Panc1 (cell line): ENCODE measurements around the gene NUP93. TPM values are rescaled to one million over a fixed set of nuclear protein-coding genes. Genes with fewer than 3 reads are reported as not detected.

ENCODE experiments used
- ATAC-seq: fragments of 200-7000 bp; cut with Tn5 transposase; 2 replicates; pipeline ENCODE4 v1.9.1; 2020; ENCODE audit warnings: mild to moderate bottlenecking, moderate library complexity
- BruUV-seq: library from RNA; stranded (reverse); fragments of 400-500 nt; replicated peaks from 2 replicates; lab custom pipeline; 2021; lab: Mats Ljungman, UMichigan
- CTCF ChIA-PET: fragments of 300-600 bp; sonication (Branson Sonifier 250); formaldehyde crosslinking; loops from one replicate; lab custom pipeline; 2022; ENCODE audit warnings: antibody characterized with exemption; lab: Charles Lee
- POLR2A ChIA-PET: fragments of 300-600 bp; sonication (Branson Sonifier 250); formaldehyde crosslinking; loops from one replicate; lab custom pipeline; 2022; ENCODE audit warnings: antibody characterized with exemption; lab: Charles Lee
- DNase-seq: peaks from one replicate; pipeline ENCODE4 v3.0.0-alpha.2; 2010; ENCODE audit warnings: low read depth, low spot score
- H3K27ac ChIP-seq: 2 replicates; pipeline ENCODE4 v1.5.1; 2011; ENCODE audit warnings: mild to moderate bottlenecking, low read length, inconsistent platforms
- H3K27me3 ChIP-seq: fragments of 200-500 bp; sonication (Bioruptor generic); 2 replicates; pipeline ENCODE4 v1.6.0; 2014; ENCODE audit warnings: low read length, inconsistent platforms; ENCODE audit not compliant: control insufficient read depth, insufficient read depth
- H3K36me3 ChIP-seq: fragments of 200-500 bp; sonication (Bioruptor generic); 2 replicates; pipeline ENCODE4 v1.5.1; 2014; ENCODE audit warnings: inconsistent platforms, mild to moderate bottlenecking, low read length, moderate library complexity; ENCODE audit not compliant: control insufficient read depth, insufficient read depth
- H3K4me1 ChIP-seq: 2 replicates; pipeline ENCODE4 v1.5.1; 2011; ENCODE audit warnings: inconsistent platforms, mild to moderate bottlenecking, low read length, moderate library complexity; ENCODE audit not compliant: control insufficient read depth, insufficient read depth
- H3K4me3 ChIP-seq, 2 experiments: 2 replicates each; pipeline ENCODE4 v1.5.1; 2011 to 2012; ENCODE audit warnings: low read depth in 2 of 2, low read length in 2 of 2, mild to moderate bottlenecking in 2 of 2, inconsistent platforms in 1 of 2, moderate library complexity in 1 of 2
- H3K9me3 ChIP-seq: fragments of 200-500 bp; sonication (Bioruptor generic); 2 replicates; pipeline ENCODE4 v1.5.1; 2014; ENCODE audit warnings: low read depth, mild to moderate bottlenecking, inconsistent platforms, low read length, moderate library complexity; ENCODE audit not compliant: control insufficient read depth, insufficient read depth
- CTCF ChIP-seq: fragments of 450-650 bp; IDR thresholded peaks from 2 replicates; pipeline ENCODE4 v1.5.1; 2017; ENCODE audit warnings: mild to moderate bottlenecking
- POLR2AphosphoS5 ChIP-seq: IDR thresholded peaks from 2 replicates; pipeline ENCODE4 v1.6.1; 2012; ENCODE audit warnings: mild to moderate bottlenecking, low read depth, low read length, moderate library complexity
- SIN3A ChIP-seq: IDR thresholded peaks from 2 replicates; pipeline ENCODE4 v1.6.1; 2012; ENCODE audit warnings: low read depth, mild to moderate bottlenecking, low read length, moderate library complexity, borderline replicate concordance; ENCODE audit not compliant: insufficient read depth
- TCF7L2 ChIP-seq: IDR thresholded peaks from 2 replicates; pipeline ENCODE4 v1.6.1; 2011; ENCODE audit warnings: mild to moderate bottlenecking, low read depth, low read length, inconsistent platforms
- in situ Hi-C: cut with HindIII; loops from 2 replicates; pipeline ENCODE4 v1.10.0; 2016; ENCODE audit warnings: low sequenced_read_pairs, low pct_unique_long_range_greater_than_20kb
- intact Hi-C: fragments of 100-400 bp; cut with micrococcal nuclease; formaldehyde crosslinking; loops from one replicate; pipeline ENCODE4 v1.10.0; 2022; ENCODE audit not compliant: unreplicated experiment
- total RNA-seq: library from RNA; stranded (reverse); gene quantifications from one replicate; pipeline ENCODE4 v1.2.1, GENCODE V29; 2021; ENCODE audit not compliant: unreplicated experiment
- TF ChIP-seq, protein P1 (sequence below), 2 experiments: IDR thresholded peaks; 2 replicates each; pipeline ENCODE4 v1.6.1; 2011 to 2012; ENCODE audit warnings: low read depth in 2 of 2, control low read depth in 1 of 2, low read length in 1 of 2, mild to moderate bottlenecking in 1 of 2, moderate library complexity in 1 of 2; ENCODE audit not compliant: insufficient read depth in 1 of 2

The NUP93 gene
- total RNA-seq, 1 experiment from 2014 or later: 88.5 TPM

- intact Hi-C loops (no loop called here), in situ Hi-C loops (no loop called here)
- peaks cover 9% of the 10 kb centered on the region for H3K4me1 ChIP-seq
- H3K27ac ChIP-seq: no peak overlapping the region
- ChIA-PET CTCF (no interaction called here), POLR2A (no interaction called here)
- no TSS peak for BruUV-seq
- no peaks in the 10 kb centered on the region for H3K27me3 ChIP-seq
- ATAC-seq (no peak), DNase-seq (no peak)
- no peak overlapping the region for H3K4me3 ChIP-seq
- no peaks in the 10 kb centered on the region for H3K9me3 ChIP-seq
- no peaks in the 10 kb centered on the region for H3K36me3 ChIP-seq
- no peak for TF ChIP-seq TCF7L2
- TF ChIP-seq CTCF: no peak
- TF ChIP-seq, protein P1, sequence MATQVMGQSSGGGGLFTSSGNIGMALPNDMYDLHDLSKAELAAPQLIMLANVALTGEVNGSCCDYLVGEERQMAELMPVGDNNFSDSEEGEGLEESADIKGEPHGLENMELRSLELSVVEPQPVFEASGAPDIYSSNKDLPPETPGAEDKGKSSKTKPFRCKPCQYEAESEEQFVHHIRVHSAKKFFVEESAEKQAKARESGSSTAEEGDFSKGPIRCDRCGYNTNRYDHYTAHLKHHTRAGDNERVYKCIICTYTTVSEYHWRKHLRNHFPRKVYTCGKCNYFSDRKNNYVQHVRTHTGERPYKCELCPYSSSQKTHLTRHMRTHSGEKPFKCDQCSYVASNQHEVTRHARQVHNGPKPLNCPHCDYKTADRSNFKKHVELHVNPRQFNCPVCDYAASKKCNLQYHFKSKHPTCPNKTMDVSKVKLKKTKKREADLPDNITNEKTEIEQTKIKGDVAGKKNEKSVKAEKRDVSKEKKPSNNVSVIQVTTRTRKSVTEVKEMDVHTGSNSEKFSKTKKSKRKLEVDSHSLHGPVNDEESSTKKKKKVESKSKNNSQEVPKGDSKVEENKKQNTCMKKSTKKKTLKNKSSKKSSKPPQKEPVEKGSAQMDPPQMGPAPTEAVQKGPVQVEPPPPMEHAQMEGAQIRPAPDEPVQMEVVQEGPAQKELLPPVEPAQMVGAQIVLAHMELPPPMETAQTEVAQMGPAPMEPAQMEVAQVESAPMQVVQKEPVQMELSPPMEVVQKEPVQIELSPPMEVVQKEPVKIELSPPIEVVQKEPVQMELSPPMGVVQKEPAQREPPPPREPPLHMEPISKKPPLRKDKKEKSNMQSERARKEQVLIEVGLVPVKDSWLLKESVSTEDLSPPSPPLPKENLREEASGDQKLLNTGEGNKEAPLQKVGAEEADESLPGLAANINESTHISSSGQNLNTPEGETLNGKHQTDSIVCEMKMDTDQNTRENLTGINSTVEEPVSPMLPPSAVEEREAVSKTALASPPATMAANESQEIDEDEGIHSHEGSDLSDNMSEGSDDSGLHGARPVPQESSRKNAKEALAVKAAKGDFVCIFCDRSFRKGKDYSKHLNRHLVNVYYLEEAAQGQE (IDR thresholded peaks at IDR 0.05; ENCODE audit: insufficient read depth in 1 of 2, low read depth in 2 of 2, low read length in 1 of 2): no peak
- no peak for TF ChIP-seq SIN3A
- TF ChIP-seq POLR2AphosphoS5: no peak
Measured at GRCh38 chr16:56797861-56798260, 67.9 kb downstream of the NUP93 start.

DNA sequence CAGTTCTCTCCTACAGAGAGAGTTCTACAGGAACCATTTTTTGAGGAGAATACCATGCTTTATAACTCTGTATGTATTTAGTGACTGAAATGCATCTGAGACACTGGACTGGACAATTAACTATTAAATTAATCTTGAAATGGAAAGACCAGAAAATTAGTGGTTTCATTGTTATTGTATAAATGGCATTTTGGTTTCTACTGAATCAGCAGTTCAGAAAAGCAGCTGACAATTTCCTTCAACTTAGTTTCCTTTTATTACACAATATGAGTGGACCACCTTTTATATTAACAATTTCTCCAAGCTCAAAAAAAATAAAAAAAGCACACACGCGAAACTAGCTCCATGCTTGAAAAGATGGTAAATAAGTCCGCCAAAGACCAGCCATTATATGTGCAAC lies 69.0 kb downstream of the NUP93 start:
- ChIA-PET CTCF (no interaction called here), POLR2A (no interaction called here)
- ATAC-seq (no peak), DNase-seq (no peak)
- H3K4me3 ChIP-seq: no peak overlapping the region
- no peaks in the 10 kb centered on the region for H3K36me3 ChIP-seq
- TF ChIP-seq POLR2AphosphoS5: no peak
- H3K27me3 ChIP-seq: no peaks in the 10 kb centered on the region
- H3K4me1 ChIP-seq: peaks cover 4% of the 10 kb centered on the region
- no TSS peak for BruUV-seq
- intact Hi-C loops (no loop called here), in situ Hi-C loops (no loop called here)
- H3K27ac ChIP-seq: no peak overlapping the region
- H3K9me3 ChIP-seq: no peaks in the 10 kb centered on the region

- BruUV-seq: no TSS peak
- CTCF ChIA-PET: no interaction called here
- no peak for TF ChIP-seq CTCF
- no peak for TF ChIP-seq TCF7L2
- TF ChIP-seq SIN3A: no peak
- TF ChIP-seq, protein P1 (IDR thresholded peaks at IDR 0.05; ENCODE audit: insufficient read depth in 1 of 2, low read depth in 2 of 2, low read length in 1 of 2): no peak
- no peak for TF ChIP-seq POLR2AphosphoS5
- in situ Hi-C loops: no loop called here
- H3K27me3 ChIP-seq: no peaks in the 10 kb centered on the region
- ATAC-seq: no peak
- H3K27ac ChIP-seq: no peak overlapping the region
- no peak for DNase-seq
- no peaks in the 10 kb centered on the region for H3K36me3 ChIP-seq
- H3K9me3 ChIP-seq: no peaks in the 10 kb centered on the region
- H3K4me3 ChIP-seq: no peak overlapping the region
- intact Hi-C loops: no loop called here
- peaks cover 4% of the 10 kb centered on the region for H3K4me1 ChIP-seq
- POLR2A ChIA-PET: no interaction called here
Measured at GRCh38 chr16:56800355-56800754, 70.4 kb downstream of the NUP93 start.
